Heart right ventricle (tissue), 16 donors: ENCODE data around the gene DOCK8. TPM values are rescaled to one million over a fixed set of nuclear protein-coding genes. Genes with fewer than 3 reads are reported as not detected.
"Not testable (repeated sequence)": the region's sequence is repeated elsewhere in the genome, so short reads cannot be mapped to it uniquely, and the experiment has no call there.

Source experiments
- ATAC-seq, 8 donors: fragments of 200-7000 bp; cut with Tn5 transposase; one replicate each; pipeline ENCODE4 v1.9.1; 2020; ENCODE audit warnings: mild to moderate bottlenecking in 8 of 8, moderate library complexity in 8 of 8, moderate number of reproducible peaks in 1 of 8
- DNase-seq, 2 donors: peaks; one replicate each; pipeline ENCODE4 v3.0.0-alpha.2; 2020
- H3K27ac ChIP-seq, 10 donors: fragments of 200-600 bp; sonication (generic) in 2 of 10; one replicate each; pipeline versions ENCODE4 v1.5.0 to v1.8.0; 2020 to 2022; ENCODE audit warnings: mild to moderate bottlenecking in 3 of 10
- H3K27me3 ChIP-seq, 7 donors: fragments of 200-600 bp; one replicate each; pipeline ENCODE4 v1.8.0; 2021 to 2022; ENCODE audit warnings: mild to moderate bottlenecking in 2 of 7
- H3K36me3 ChIP-seq, 9 donors: fragments of 200-600 bp; sonication (generic) in 1 of 9; one replicate each; pipeline versions ENCODE4 v1.5.0 to v1.8.0; 2020 to 2022; ENCODE audit warnings: mild to moderate bottlenecking in 2 of 9
- H3K4me1 ChIP-seq, 9 donors: fragments of 200-600 bp; sonication (generic) in 1 of 9; one replicate each; pipeline versions ENCODE4 v1.5.0 to v1.8.0; 2020 to 2022; ENCODE audit warnings: mild to moderate bottlenecking in 4 of 9
- H3K4me3 ChIP-seq, 10 donors: fragments of 200-600 bp; sonication (generic) in 2 of 10; one replicate each; pipeline versions ENCODE4 v1.5.0 to v1.8.0; 2020 to 2022; ENCODE audit warnings: mild to moderate bottlenecking in 7 of 10, moderate library complexity in 2 of 10
- H3K9me3 ChIP-seq, 11 donors: fragments of 200-600 bp in 10 of 11; sonication (generic) in 2 of 11; one replicate each; pipeline versions ENCODE4 v1.5.0 to v1.8.0; 2013 to 2022; ENCODE audit warnings: mild to moderate bottlenecking in 2 of 11, control low read depth in 1 of 11, moderate library complexity in 1 of 11
- CTCF ChIP-seq, 9 donors: fragments of 200-600 bp; sonication (generic) in 2 of 9; IDR thresholded peaks; one replicate each; pipeline versions ENCODE4 v1.5.0 to v1.8.0; 2021 to 2022; ENCODE audit warnings: antibody characterized with exemption in 9 of 9, mild to moderate bottlenecking in 5 of 9, moderate library complexity in 1 of 9
- WGBS, 2 donors: extraction: QIAGEN DNeasy Blood & Tissue Kit; methylation state at CpG; one replicate each; pipeline ENCODE4 v1.1.7; 2013; ENCODE audit warnings: inconsistent platforms in 1 of 2; 5-methylcytosine and 5-hydroxymethylcytosine counted together
- intact Hi-C, 10 donors: fragments of 100-400 bp; cut with DNase I; formaldehyde crosslinking; loops; one replicate each; pipeline versions ENCODE4 v1.11.1 to v1.14.2; 2022
- polyA plus RNA-seq, 2 donors: library from polyadenylated mRNA; stranded (reverse); fragments of 200-250 nt; gene quantifications; one replicate each; pipeline ENCODE4 v1.2.3, GENCODE V29; 2013
- total RNA-seq, 10 donors: library from RNA; stranded (reverse); fragmentation: NEBNext Ultra II Directional in 3 of 10; extraction: Animal tissue kit (Norgen Biotek cat#: 25700) in 3 of 10; gene quantifications; one replicate each; pipeline versions ENCODE4 v1.2.1 to v1.2.4, GENCODE V29; 2021 to 2023
- donor health status: Arrhythmogenic right ventricular cardiomyopathy.
- donor health status: ischemic (EF 13 %, LVEDD 7.1; RV severe dilation, severe dysfunction).
- donor health status: healthy with polysubstance abuse.
- donor health status: DM: no; HTN: yes; CAD: no.
- donor health status: DM: no; HTN: no; CAD: no.
- donor health status: ischemic (EF 25% LVEDD 6.9; RV normal size, moderate dysfunction).
- donor health status: ischemic (EF 25% LVEDD 5.7; RV mildly dilated, moderate dysfunction).
- donor health status: healthy.
- donor health status: DM: yes; HTN: yes; CAD: no.
- donor health status: Ischemic cardiomyopathy.
- donor health status: ischemic (EF 35%, LVEDD 5.7; RV mildly dilated, moderate dysfunction).
- donor health status: nonischemic (EF 11% LVEDD 7.7; RV severe dilation, severe dysfunction).
- donor health status: DM: yes; HTN: yes; CAD: no.
- donor health status: PGD.
- donor health status: ischemic (EF 29% LVEDD 5.4; RV normal size, mild dysfunction).
- donor health status: nonischemic (EF 23%, LVEDD 6.1; RV moderate dilation, normal function).

DOCK8 gene
- total and polyA plus RNA-seq, 12 donors, result 0.83 to 24.3 (median 2.7) TPM

GRCh38 chr9:405341-405740 lies 190.7 kb downstream of the DOCK8 start:
- peaks cover 0 to 94% (median 0%) of the 10 kb centered on the region in 9 donors for H3K36me3 ChIP-seq
- ATAC-seq (no peak), DNase-seq (no peak)
- no peaks in the 10 kb centered on the region for H3K27me3 ChIP-seq
- H3K4me3 ChIP-seq, result no peak overlapping the region
- intact Hi-C loops, result loop anchor here in 6 of 10 donors (5.0 to 10.0 kb wide), 6 partner anchors 99 to 359 kb away; partner anchors contain the start of gene KANK1 (in 2 of the 6)
- H3K9me3 ChIP-seq, result no peaks in the 10 kb centered on the region
- H3K27ac ChIP-seq, result no peak overlapping the region
- no peaks in the 10 kb centered on the region for H3K4me1 ChIP-seq
- WGBS, 2 donors, result 52 to 57% methylated on average over 1 of the region's 1 CpG
- TF ChIP-seq CTCF (IDR thresholded peaks at IDR 0.05), result no peak

DNA sequence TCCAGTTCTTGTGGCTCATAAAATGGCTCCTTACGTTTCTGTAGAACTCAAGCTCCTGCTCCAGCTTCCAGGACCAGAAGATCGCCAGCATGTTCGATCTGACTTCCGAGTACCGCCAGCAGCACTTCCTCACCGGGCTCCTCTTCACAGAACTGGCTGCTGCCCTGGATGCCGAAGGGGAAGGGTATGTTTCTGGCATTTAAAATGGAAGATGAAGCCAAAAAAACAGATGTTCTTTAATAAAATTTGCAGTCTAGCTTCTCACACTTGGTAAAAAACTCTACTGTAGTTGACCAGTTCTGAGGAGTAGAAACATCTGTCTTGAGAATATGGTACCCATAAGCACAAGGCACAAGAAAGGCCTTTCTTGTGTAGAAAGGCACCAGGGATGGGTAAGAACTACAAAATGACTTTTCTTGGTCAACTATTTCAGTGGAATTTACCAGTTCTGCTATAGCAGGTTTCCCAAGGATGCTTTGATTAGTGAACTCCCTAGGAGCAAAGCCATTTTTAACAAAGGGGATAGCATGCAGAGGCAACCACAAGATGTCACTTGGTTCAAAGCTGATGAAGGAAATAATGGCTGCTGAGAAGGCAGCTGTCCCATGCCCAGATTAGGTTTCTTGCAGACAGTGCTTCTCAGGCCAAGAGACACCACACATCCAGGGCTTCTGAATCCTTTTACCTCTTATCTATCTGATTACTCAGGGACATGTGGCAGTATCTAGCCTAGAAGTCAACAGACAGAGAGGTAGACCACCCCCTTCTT lies 192.4 kb downstream of the DOCK8 start:
- Histone ChIP-seq H3K27ac (no peak overlapping the region), H3K4me1 (no peaks in the 10 kb centered on the region), H3K9me3 (no peaks in the 10 kb centered on the region), H3K36me3 (peaks cover 0 to 99% (median 0%) of the 10 kb centered on the region in 9 donors), H3K27me3 (no peaks in the 10 kb centered on the region), H3K4me3 (no peak overlapping the region)
- peak in 7 of 9 donors; percentile 29 to 59 (median 54) for TF ChIP-seq CTCF (IDR thresholded peaks at IDR 0.05)
- intact Hi-C loops, result loop anchor here in 7 of 10 donors (2.0 to 10.0 kb wide), 7 partner anchors 98 to 358 kb away; partner anchors contain the start of gene KANK1 (in 2 of the 7)
- 78 to 82% methylated on average over 7 of the region's 7 CpGs for WGBS, 2 donors
- peak in 1 of 2 donors; percentile 20 for DNase-seq
- peak; percentile 61 to 91 (median 83) for ATAC-seq

- not testable (repeated sequence) for H3K27ac ChIP-seq, H3K4me3 ChIP-seq, H3K9me3 ChIP-seq, ATAC-seq, DNase-seq, H3K4me1 ChIP-seq, H3K27me3 ChIP-seq
- 92 to 93% methylated on average over 7 of the region's 7 CpGs for WGBS, 2 donors
- intact Hi-C loops, result loop anchor here in 6 of 10 donors (5.0 to 10.0 kb wide), 6 partner anchors 95 to 355 kb away; partner anchors contain the start of gene KANK1 (in 2 of the 6)
- H3K36me3 ChIP-seq, result peaks cover 0 to 87% (median 0%) of the 10 kb centered on the region in 9 donors
Observed at GRCh38 chr9:409655-410054, 195.0 kb downstream of the DOCK8 start.

- H3K27ac ChIP-seq, result no peak overlapping the region
- H3K27me3 ChIP-seq, result no peaks in the 10 kb centered on the region
- 85 to 89% methylated on average over 5 of the region's 5 CpGs for WGBS, 2 donors
- peaks cover 0 to 87% (median 0%) of the 10 kb centered on the region in 9 donors for H3K36me3 ChIP-seq
- H3K4me3 ChIP-seq, result no peak overlapping the region
- H3K9me3 ChIP-seq, result no peaks in the 10 kb centered on the region
- DNase-seq (no peak), ATAC-seq (no peak)
- intact Hi-C loops, result no loop called here
- no peaks in the 10 kb centered on the region for H3K4me1 ChIP-seq
- no peak for TF ChIP-seq CTCF (IDR thresholded peaks at IDR 0.05)
Observed at GRCh38 chr9:414595-414994, 199.9 kb downstream of the DOCK8 start.
